ENCODE measurements around the gene TTBK2. TPM values are rescaled to one million over a fixed set of nuclear protein-coding genes. Genes with fewer than 3 reads are reported as not detected.

TTBK2 gene
- total RNA-seq, 2 donors from 2014 or later: 17.9 to 24.8 TPM

- no peak for DNase-seq
- peak overlapping the region; percentile 82 for H3K4me3 Mint-ChIP-seq
- Histone ChIP-seq H3K27me3 (ENCODE audit: control insufficient read depth, insufficient read depth, low read length, poor library complexity, severe bottlenecking) (peaks cover 19% of the 10 kb centered on the region), H3K27ac (ENCODE audit: low read depth, low read length) (peak overlapping the region; percentile 49), H3K9me3 (ENCODE audit: control insufficient read depth, low read length) (no peaks in the 10 kb centered on the region), H3K9ac (ENCODE audit: extremely low read depth, low read length, poor library complexity, severe bottlenecking) (peak overlapping the region; percentile 37), H3K36me3 (ENCODE audit: control insufficient read depth, insufficient read depth, low read length) (no peaks in the 10 kb centered on the region), H3K4me1 (ENCODE audit: control insufficient read depth, insufficient read depth, low read length) (no peaks in the 10 kb centered on the region), H3K4me3 (ENCODE audit: low read length) (peak overlapping the region; percentile 96)
- H3K9me3 Mint-ChIP-seq: no peaks in the 10 kb centered on the region
- H3K4me1 Mint-ChIP-seq: peaks cover 7% of the 10 kb centered on the region
- 1 to 6% methylated on average over 18 to 39 of the region's 40 CpGs for WGBS, 2 experiments (ENCODE audit: insufficient coverage in 1 of 2, insufficient read length in 1 of 2)
- H3K27me3 Mint-ChIP-seq (ENCODE audit: insufficient read depth): peaks cover 23% of the 10 kb centered on the region
- no peaks in the 10 kb centered on the region for H3K36me3 Mint-ChIP-seq (ENCODE audit: low read depth)
- peak overlapping the region; percentile 89 for H3K27ac Mint-ChIP-seq
- no peak for TF ChIP-seq CTCF (conservative IDR thresholded peaks at IDR 0.05)
These were observed 619 bp downstream of the TTBK2 start for GRCh38 chr15:42919799-42920518.

GRCh38 chr15:42919308-42919707, 1.3 kb downstream of the TTBK2 start:
- H3K4me3 Mint-ChIP-seq: peak overlapping the region; percentile 82
- no peak for TF ChIP-seq CTCF (conservative IDR thresholded peaks at IDR 0.05)

GRCh38 chr15:42918047-42918446, 2.5 kb downstream of the TTBK2 start:
- no peak overlapping the region for H3K27ac Mint-ChIP-seq
- H3K4me3 Mint-ChIP-seq: no peak overlapping the region
- Histone ChIP-seq H3K9ac (ENCODE audit: extremely low read depth, low read length, poor library complexity, severe bottlenecking) (no peak overlapping the region), H3K27me3 (ENCODE audit: control insufficient read depth, insufficient read depth, low read length, poor library complexity, severe bottlenecking) (peaks cover 19% of the 10 kb centered on the region), H3K4me3 (ENCODE audit: low read length) (no peak overlapping the region), H3K36me3 (ENCODE audit: control insufficient read depth, insufficient read depth, low read length) (no peaks in the 10 kb centered on the region), H3K4me1 (ENCODE audit: control insufficient read depth, insufficient read depth, low read length) (no peaks in the 10 kb centered on the region), H3K27ac (ENCODE audit: low read depth, low read length) (no peak overlapping the region), H3K9me3 (ENCODE audit: control insufficient read depth, low read length) (no peaks in the 10 kb centered on the region)
- WGBS, 2 experiments (ENCODE audit: insufficient coverage in 1 of 2, insufficient read length in 1 of 2): 83% methylated on average over 4 of the region's 5 CpGs; no CpG with 5 or more reads in 1 of the 2 experiments
- no peaks in the 10 kb centered on the region for H3K9me3 Mint-ChIP-seq
- H3K4me1 Mint-ChIP-seq: peaks cover 7% of the 10 kb centered on the region
- H3K36me3 Mint-ChIP-seq (ENCODE audit: low read depth): peaks cover 2% of the 10 kb centered on the region
- H3K27me3 Mint-ChIP-seq (ENCODE audit: insufficient read depth): peaks cover 15% of the 10 kb centered on the region
- no peak for DNase-seq
- TF ChIP-seq CTCF (conservative IDR thresholded peaks at IDR 0.05): no peak

More at GRCh38 chr15:42919308-42919707, 1.3 kb downstream of the TTBK2 start:
- H3K36me3 ChIP-seq (ENCODE audit: control insufficient read depth, insufficient read depth, low read length): no peaks in the 10 kb centered on the region
- peak overlapping the region; percentile 37 for H3K9ac ChIP-seq (ENCODE audit: extremely low read depth, low read length, poor library complexity, severe bottlenecking)
- Mint-ChIP-seq H3K9me3 (no peaks in the 10 kb centered on the region), H3K27ac (no peak overlapping the region), H3K4me1 (peaks cover 7% of the 10 kb centered on the region), H3K27me3 (ENCODE audit: insufficient read depth) (peaks cover 23% of the 10 kb centered on the region), H3K36me3 (ENCODE audit: low read depth) (no peaks in the 10 kb centered on the region)
- peaks cover 19% of the 10 kb centered on the region for H3K27me3 ChIP-seq (ENCODE audit: control insufficient read depth, insufficient read depth, low read length, poor library complexity, severe bottlenecking)
- DNase-seq: no peak
- WGBS, 2 experiments (ENCODE audit: insufficient coverage in 1 of 2, insufficient read length in 1 of 2): 60% methylated on average over 2 of the region's 2 CpGs; no CpG with 5 or more reads in 1 of the 2 experiments
- H3K4me3 ChIP-seq (ENCODE audit: low read length): peak overlapping the region; percentile 96
- H3K27ac ChIP-seq (ENCODE audit: low read depth, low read length): no peak overlapping the region
- H3K4me1 ChIP-seq (ENCODE audit: control insufficient read depth, insufficient read depth, low read length): no peaks in the 10 kb centered on the region
- H3K9me3 ChIP-seq (ENCODE audit: control insufficient read depth, low read length): no peaks in the 10 kb centered on the region
